Activated CD8-positive, alpha-beta memory T cell treated with anti-CD3 and anti-CD28 coated beads for 24 hours (primary cell): ENCODE results near the gene CELSR3.

Experiments
- DNase-seq: peaks from one replicate; pipeline ENCODE4 v3.0.0-alpha.2; 2020

Gene CELSR3

DNA sequence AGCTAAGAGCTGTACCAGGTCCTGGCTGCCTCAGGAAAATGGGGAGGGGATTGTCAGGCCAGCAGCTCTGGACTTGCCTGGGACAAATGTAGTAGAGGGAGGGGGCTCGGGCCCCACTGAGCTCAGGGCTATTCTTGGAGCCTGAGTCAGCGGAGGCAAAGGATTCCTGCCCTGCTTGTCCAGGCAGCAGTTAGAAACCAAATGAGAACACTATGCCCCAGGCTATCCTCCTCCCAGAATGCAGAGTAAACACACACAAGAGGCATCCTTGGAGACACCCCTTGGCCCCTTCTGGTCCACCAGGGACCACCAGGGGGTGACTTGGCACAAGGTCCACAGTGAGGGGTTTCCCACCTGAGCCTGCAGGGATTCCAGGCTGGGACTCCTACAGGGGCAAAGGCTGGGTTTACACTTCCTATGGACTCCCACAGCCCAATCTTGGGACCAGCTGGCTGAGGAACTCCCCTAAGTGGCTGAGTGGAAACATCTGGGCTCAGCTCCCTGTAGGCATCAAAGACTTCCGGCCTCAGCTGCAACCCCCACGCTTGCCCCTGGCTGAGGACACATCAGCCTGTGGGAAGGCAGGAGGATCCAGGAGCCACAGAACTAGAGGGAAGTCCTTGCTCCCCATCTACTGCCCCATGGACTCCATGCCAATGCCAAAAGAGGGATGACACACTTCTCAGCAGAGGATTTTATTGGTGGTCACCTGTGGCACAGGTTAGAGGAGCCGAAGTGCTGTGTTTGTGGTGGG lies 64.2 kb downstream of the CELSR3 start:
- no peak for DNase-seq

GRCh38 chr3:48597408-48597800 lies 65.3 kb downstream of the CELSR3 start:
- DNase-seq = no peak

- no peak for DNase-seq
These were observed 65.8 kb downstream of the CELSR3 start for GRCh38 chr3:48596676-48597407.

- DNase-seq = no peak
These were observed 66.5 kb downstream of the CELSR3 start for GRCh38 chr3:48596157-48596556.

DNA sequence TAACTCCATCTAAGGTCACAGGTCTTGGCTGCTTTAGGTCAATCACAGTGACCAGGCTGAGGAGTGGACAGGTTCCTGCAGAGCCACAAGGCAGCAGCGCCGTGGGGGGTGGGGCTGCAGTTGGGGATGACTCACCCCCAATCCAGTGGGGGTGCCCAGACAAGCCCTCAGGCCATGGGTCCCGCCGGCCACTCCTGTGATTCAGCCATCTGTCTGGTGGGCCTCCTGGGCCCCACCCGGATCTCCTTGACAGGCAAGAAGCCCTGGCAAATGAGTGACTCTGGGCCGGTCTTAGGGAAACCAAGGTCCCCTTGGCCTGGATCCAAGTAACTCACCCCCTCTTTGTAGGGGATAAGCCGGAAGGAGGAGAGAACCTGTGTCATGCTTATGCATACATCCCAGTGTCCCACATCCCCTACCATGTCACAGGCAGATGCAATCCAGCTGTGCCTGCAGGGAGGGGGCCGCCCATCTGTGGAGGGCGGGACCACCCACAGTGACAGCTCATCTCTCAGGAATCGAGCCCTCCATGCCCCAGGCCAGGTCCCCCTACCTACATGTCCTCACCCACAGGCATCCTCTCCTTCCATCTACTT lies 67.1 kb downstream of the CELSR3 start:
- DNase-seq = no peak

DNA sequence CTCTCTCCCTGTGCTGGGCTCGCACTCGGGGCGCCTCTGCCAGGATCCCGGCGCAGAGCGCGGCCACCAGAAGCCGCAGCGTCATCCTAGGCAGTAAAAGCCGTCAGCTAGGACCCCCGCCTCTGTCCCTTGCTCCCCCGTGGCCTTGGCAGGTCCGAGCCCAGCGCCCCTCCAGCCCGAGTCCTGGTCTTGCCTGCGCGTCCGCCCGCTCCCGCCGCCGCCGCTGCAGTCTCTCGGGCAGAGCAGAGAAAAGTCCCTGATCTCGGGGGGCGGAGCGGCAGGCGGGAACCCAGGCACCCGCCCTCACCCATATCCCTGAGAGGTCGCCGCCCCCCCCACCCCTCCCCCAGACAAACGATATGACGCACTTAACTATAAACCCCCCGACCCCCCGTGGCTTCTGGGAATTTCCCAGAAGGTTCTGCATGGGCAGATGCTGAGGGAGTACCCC lies 67.6 kb downstream of the CELSR3 start, which contains the start of gene COL7A1:
TSS of gene COL7A1 (minus strand) at position 255 of the 451 bp plus-strand sequence. CDS start at position 85, 170 bp downstream.
- no peak for DNase-seq

GRCh38 chr3:48594417-48595049 lies 68.2 kb downstream of the CELSR3 start:
- DNase-seq = no peak

GRCh38 chr3:48593337-48593736 lies 69.3 kb downstream of the CELSR3 start:
- DNase-seq = no peak

GRCh38 chr3:48592519-48593087 lies 70.1 kb downstream of the CELSR3 start:
- no peak for DNase-seq

DNA sequence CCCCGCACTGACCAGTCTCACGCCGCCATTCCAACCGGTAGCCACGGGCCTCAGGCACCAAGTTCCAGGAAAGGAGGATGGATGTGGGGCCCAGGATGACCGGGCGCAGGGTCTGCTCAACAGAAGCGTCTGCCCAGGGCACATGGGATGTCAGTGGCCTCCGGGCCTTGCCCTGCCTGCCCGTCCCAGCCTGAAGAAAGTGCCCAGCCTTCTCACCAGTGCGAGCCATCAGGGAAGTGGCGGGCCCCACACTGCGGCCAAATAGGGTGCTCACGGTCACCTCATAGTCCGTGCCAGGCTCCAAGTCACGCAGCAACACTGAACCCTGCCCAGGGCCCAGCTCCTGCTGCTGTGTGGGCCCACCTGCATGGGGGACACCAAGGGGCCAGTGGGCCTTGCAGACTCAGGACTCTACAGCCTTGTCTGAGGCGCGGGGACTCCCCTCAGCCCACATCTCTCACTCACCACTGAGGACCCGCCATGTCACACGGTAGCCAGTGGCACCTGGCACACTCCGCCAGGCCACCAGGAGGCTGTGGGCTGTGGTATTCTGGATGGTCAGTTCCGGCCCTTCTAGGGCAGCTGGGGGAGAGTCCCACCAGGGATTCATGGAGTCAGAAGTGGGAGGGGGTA lies 70.7 kb downstream of the CELSR3 start:
- no peak for DNase-seq

DNA sequence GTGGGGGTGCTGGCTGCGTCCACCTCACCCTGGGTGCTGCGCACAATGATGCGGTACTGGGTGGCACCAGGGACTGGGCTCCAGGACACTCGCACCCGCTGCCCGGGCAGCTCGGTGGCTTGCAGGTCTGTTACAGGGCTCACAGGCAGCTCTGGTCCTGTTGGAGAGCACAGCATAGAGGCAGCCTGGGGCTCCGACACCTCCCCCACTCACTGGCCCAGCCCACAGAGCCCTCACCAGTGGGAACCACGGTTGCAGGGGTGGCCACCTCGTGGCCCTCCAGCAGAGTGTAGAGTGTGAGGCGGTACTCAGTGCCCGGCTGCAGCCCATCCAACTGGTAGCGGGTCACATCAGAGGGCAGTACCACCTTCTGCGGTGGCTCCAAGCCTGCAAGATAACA lies 71.2 kb downstream of the CELSR3 start:
- DNase-seq = no peak

GRCh38 chr3:48588230-48588629 lies 74.5 kb downstream of the CELSR3 start:
- DNase-seq = no peak

DNA sequence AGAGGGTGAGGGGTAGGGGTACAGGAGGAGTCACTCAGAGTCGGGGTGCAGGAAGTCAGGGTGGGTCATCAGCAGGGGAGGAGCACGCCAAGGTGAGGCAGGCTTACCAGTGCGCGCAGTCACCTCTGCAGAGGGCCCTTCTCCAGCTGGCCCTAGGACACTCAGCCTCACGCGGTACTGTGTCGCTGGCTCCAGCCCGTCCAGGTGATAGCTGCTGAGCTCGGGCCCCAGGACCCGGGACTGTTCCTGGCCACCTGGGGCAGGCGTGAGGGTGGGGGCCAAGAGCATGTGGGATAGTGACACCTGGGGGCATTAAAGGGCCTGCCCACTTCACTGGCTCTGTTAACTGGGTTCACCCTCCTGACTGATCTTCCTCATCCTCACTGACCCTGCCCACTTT lies 75.0 kb downstream of the CELSR3 start:
- no peak for DNase-seq
